AG04450 (cell line): ENCODE results near the gene TRPM2. TPM values are rescaled to one million over a fixed set of nuclear protein-coding genes. Genes with fewer than 3 reads are reported as not detected.

Source experiments
- CTCF ChIA-PET: fragments of 300-600, 350-600 bp; formaldehyde crosslinking; extraction: SDS; loops from one replicate; lab custom pipeline; 2022; ENCODE audit warnings: antibody characterized with exemption, inconsistent platforms; lab: Charles Lee
- POLR2A ChIA-PET: fragments of 350-600 bp; formaldehyde crosslinking; extraction: SDS; loops from one replicate; lab custom pipeline; 2021; ENCODE audit warnings: antibody characterized with exemption, inconsistent platforms; lab: Yijun Ruan, JAX
- DNase-seq: peaks from one replicate; pipeline ENCODE4 v3.0.0-alpha.2; 2011; ENCODE audit warnings: low read depth, low spot score
- H3K27ac ChIP-seq: one replicate; pipeline ENCODE4 v1.5.1; 2012; ENCODE audit warnings: low read depth, low read length, control low read depth
- H3K27me3 ChIP-seq: one replicate; pipeline ENCODE4 v1.6.0; 2012; ENCODE audit warnings: low read length; ENCODE audit not compliant: control insufficient read depth, insufficient read depth
- H3K4me3 ChIP-seq: 2 replicates; pipeline ENCODE4 v1.5.1; 2011; ENCODE audit warnings: mild to moderate bottlenecking, low read depth, low read length, control low read depth
- H3K9me3 ChIP-seq: 2 replicates; pipeline ENCODE4 v1.5.1; 2012; ENCODE audit warnings: low read length; ENCODE audit not compliant: control insufficient read depth, insufficient read depth
- polyA plus RNA-seq: library from polyadenylated mRNA; depleted of rRNA; stranded (reverse); fragments of >200 nt; gene quantifications from 2 replicates; pipeline ENCODE4 v1.2.3, GENCODE V29; 2011
- TF ChIP-seq, protein P1 (sequence below): IDR thresholded peaks from 2 replicates; pipeline ENCODE4 v1.5.1; 2011; ENCODE audit warnings: low read depth, low read length, control low read depth, inconsistent platforms

TRPM2 gene
- polyA plus RNA-seq, 1 experiment: not detected

DNA sequence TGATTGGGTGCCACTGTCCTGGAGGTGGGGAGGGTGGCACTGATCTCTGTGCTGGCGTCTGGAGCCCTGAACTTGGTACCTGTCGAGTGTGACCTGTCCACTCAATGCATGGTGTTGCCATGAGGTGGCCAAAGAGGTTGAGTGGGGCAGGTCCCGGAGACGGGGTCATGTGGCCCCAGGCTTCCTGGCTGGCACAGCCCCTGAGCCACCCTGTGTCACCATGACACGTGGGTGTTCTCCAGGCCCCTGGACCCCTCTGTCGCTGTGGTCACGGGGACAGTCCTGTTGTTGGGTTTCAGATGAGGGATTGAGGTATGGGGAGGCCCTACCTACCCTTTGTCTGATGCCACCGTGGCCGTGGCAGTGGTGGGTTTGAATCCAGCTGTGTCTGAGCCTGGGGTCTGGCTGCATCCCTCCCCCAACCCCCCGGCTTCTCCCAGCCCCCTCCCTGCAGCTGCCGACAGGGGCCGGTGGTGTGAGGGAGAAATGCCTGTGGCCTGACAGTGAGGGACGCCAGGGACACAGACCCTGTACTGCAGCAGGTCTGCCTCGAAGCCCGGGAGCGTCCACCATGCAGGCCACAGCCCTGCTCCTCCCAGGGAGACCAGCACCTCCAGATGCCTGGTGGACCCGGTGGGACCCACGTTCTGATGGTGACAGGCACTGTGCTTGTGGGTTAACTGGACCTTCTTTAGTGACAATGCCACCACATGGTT is 12.0 kb downstream of the TRPM2 start:
- Histone ChIP-seq H3K27ac (no peak overlapping the region), H3K9me3 (peaks cover 41% of the 10 kb centered on the region), H3K27me3 (no peaks in the 10 kb centered on the region), H3K4me3 (no peak overlapping the region)
- ChIA-PET CTCF (no interaction called here), POLR2A (no interaction called here)
- no peak for DNase-seq
- TF ChIP-seq, protein P1, sequence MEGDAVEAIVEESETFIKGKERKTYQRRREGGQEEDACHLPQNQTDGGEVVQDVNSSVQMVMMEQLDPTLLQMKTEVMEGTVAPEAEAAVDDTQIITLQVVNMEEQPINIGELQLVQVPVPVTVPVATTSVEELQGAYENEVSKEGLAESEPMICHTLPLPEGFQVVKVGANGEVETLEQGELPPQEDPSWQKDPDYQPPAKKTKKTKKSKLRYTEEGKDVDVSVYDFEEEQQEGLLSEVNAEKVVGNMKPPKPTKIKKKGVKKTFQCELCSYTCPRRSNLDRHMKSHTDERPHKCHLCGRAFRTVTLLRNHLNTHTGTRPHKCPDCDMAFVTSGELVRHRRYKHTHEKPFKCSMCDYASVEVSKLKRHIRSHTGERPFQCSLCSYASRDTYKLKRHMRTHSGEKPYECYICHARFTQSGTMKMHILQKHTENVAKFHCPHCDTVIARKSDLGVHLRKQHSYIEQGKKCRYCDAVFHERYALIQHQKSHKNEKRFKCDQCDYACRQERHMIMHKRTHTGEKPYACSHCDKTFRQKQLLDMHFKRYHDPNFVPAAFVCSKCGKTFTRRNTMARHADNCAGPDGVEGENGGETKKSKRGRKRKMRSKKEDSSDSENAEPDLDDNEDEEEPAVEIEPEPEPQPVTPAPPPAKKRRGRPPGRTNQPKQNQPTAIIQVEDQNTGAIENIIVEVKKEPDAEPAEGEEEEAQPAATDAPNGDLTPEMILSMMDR: no peak

DNA sequence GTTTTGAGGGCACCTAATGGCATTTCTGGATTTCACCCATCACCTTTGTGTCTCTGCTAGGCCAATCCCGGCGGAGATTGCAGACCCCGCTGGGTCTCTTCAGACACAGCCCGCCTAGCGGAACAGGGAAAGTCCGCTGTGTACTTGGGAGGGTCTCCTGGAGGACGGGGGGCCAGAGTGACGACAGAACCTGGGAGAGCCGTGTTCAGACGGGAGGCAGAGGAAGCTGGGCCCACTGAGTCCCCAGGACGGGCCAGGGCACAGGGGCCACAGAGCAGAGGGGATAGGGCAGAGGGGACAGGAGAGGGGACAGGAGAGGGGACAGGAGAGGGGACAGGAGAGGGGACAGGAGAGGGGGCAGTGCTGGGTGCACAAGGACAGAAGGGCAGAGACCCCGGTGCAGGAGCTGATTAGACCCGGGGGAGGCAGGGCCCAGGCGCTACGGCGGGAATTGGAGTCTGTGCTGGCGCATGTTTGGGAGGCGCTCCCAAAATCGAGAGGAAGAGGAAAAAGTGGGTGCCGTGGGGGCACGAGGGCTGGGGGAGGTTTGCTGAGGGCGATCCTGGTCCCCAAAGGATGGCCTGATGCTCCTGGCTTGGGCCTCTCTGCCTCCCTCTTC is 12.7 kb downstream of the TRPM2 start:
- Histone ChIP-seq H3K9me3 (peaks cover 48% of the 10 kb centered on the region), H3K27me3 (no peaks in the 10 kb centered on the region), H3K27ac (no peak overlapping the region), H3K4me3 (no peak overlapping the region)
- POLR2A ChIA-PET: no interaction called here
- TF ChIP-seq, protein P1: no peak
- CTCF ChIA-PET: no interaction called here
- no peak for DNase-seq

DNA sequence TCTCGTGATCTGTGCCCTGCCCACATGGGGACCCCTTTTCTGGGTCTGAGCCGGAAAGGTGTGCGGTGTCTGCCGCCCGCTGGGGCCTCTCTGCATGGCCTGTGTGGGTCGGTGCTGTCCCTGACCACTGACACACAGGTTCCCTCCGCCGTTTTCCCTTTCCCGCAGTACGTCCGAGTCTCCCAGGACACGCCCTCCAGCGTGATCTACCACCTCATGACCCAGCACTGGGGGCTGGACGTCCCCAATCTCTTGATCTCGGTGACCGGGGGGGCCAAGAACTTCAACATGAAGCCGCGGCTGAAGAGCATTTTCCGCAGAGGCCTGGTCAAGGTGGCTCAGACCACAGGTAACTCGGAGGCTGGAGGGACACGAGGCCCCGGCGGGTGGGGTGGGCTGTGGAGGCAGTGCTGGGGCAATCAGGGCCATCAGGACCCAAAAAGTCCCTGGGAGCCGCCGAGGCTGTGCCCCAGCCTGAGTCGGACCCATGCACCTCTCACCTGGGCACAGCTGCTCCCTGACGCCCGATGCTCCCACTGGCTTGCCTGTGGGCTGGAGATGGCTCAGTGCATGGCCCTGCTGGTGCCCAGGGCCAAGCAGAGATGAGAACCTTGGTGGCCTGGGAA is 13.3 kb downstream of the TRPM2 start:
- Histone ChIP-seq H3K9me3 (peaks cover 48% of the 10 kb centered on the region), H3K27ac (no peak overlapping the region), H3K4me3 (no peak overlapping the region), H3K27me3 (no peaks in the 10 kb centered on the region)
- POLR2A ChIA-PET: no interaction called here
- TF ChIP-seq, protein P1: no peak
- DNase-seq: no peak
- CTCF ChIA-PET: no interaction called here

DNA sequence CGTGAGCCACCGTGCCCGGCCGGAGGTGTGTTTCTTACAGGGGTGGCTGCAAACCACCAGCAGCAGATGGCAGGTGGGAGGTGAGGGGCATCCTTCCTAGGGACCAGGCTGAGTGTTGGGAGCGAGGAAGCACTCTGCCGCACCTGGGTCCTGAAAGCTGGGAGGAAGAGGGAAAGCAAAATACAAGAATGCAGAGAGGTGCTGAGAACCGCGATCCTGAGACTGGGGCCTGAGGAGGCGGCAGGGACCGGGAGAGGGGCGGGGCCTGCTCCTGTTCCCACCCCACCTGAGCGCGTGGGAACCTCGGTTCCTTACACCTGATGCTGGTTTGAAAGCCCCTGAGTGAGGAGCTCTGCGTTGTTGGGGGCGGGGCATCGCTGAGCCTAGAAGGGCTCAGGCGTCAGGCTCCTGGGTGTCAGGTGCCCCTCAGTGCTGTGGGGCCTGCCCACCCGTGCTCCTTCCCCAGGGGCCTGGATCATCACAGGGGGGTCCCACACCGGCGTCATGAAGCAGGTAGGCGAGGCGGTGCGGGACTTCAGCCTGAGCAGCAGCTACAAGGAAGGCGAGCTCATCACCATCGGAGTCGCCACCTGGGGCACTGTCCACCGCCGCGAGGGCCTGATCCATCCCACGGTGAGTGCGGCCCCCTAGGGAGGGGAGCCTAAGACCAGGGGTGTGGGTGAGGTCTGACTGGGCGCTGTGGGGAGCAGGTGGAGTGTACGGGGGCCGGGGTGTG is 15.5 kb downstream of the TRPM2 start:
- peaks cover 48% of the 10 kb centered on the region for H3K9me3 ChIP-seq
- CTCF ChIA-PET: no interaction called here
- no peak for DNase-seq
- no peaks in the 10 kb centered on the region for H3K27me3 ChIP-seq
- H3K4me3 ChIP-seq: no peak overlapping the region
- TF ChIP-seq, protein P1: no peak
- H3K27ac ChIP-seq: no peak overlapping the region
- POLR2A ChIA-PET: no interaction called here
